ENCODE results near the gene RHBDL1.

RHBDL1 gene

GRCh38 chr16:676565-676902 is 1.1 kb downstream of the RHBDL1 start:
- DNase-seq: no peak

- DNase-seq: no peak
Observed at GRCh38 chr16:676913-677312, 1.4 kb downstream of the RHBDL1 start.

GRCh38 chr16:677316-678190 is 2.1 kb downstream of the RHBDL1 start:
- DNase-seq: no peak

GRCh38 chr16:678209-678857 is 2.9 kb downstream of the RHBDL1 start:
- no peak for DNase-seq

- peak; percentile 69 for DNase-seq
Observed at GRCh38 chr16:678858-679813, 3.7 kb downstream of the RHBDL1 start.

- peak; percentile 80 for DNase-seq
Observed at GRCh38 chr16:679814-680624, 4.5 kb downstream of the RHBDL1 start, which contains the start of gene STUB1. Gene STUB1 (plus strand): TSS chr16:680410. CDS start chr16:680526, 116 bp downstream.

- DNase-seq: no peak
Observed at GRCh38 chr16:680625-680945, 5.1 kb downstream of the RHBDL1 start.

- no peak for DNase-seq
Observed at GRCh38 chr16:680967-681745, 5.7 kb downstream of the RHBDL1 start.

- peak; percentile 40 for DNase-seq
Observed at GRCh38 chr16:681746-682427, 6.4 kb downstream of the RHBDL1 start.

- DNase-seq: no peak
Observed at GRCh38 chr16:682493-683395, 7.3 kb downstream of the RHBDL1 start.

- DNase-seq: no peak
Observed at GRCh38 chr16:683396-684070, 8.1 kb downstream of the RHBDL1 start.

GRCh38 chr16:684071-684794 is 8.8 kb downstream of the RHBDL1 start, which contains the start of gene JMJD8:
Gene JMJD8 (minus strand): TSS chr16:684334. CDS start chr16:684319, 15 bp downstream.
- DNase-seq: peak; percentile 96

- no peak for DNase-seq
Observed at GRCh38 chr16:684961-685696, 9.7 kb downstream of the RHBDL1 start.

- no peak for DNase-seq
Observed at GRCh38 chr16:685967-686366, 10.5 kb downstream of the RHBDL1 start.

GRCh38 chr16:686459-687260 is 11.2 kb downstream of the RHBDL1 start:
- no peak for DNase-seq

GRCh38 chr16:687499-687898 is 12.0 kb downstream of the RHBDL1 start:
- no peak for DNase-seq
